Adrenal gland (tissue), 12 donors: ENCODE data around the gene P2RY8. TPM values are rescaled to one million over a fixed set of nuclear protein-coding genes. Genes with fewer than 3 reads are reported as not detected.

ENCODE experiments used
- DNase-seq, 7 donors: peaks; one replicate each; pipeline ENCODE4 v3.0.0-alpha.2; 2019 to 2020
- H3K27ac ChIP-seq, 5 donors: fragments of 200-600 bp; sonication (generic) in 4 of 5; 1 replicate in 3 of 5; 2 replicates in 2 of 5; pipeline versions ENCODE4 v1.5.1 to v1.8.0; 2016 to 2020; ENCODE audit warnings: mild to moderate bottlenecking in 1 of 5
- H3K27me3 ChIP-seq: fragments of 200-600 bp; 2 replicates; pipeline ENCODE4 v1.8.0; 2021
- H3K36me3 ChIP-seq, 2 donors: fragments of 200-600 bp; replicated peaks in 1 of 2; 1 replicate in 1 of 2; 2 replicates in 1 of 2; pipeline versions ENCODE4 v1.5.1 to v1.8.0; 2018 to 2022
- H3K4me1 ChIP-seq, 2 donors: fragments of 200-600 bp; replicated peaks in 1 of 2; 1 replicate in 1 of 2; 2 replicates in 1 of 2; pipeline versions ENCODE4 v1.5.1 to v1.8.0; 2018 to 2021
- H3K4me3 ChIP-seq, 4 donors: fragments of 200-600 bp; sonication (generic) in 3 of 4; one replicate each; pipeline ENCODE4 v1.5.1; 2016 to 2018
- H3K9me3 ChIP-seq, 3 donors: fragments of 200-600 bp; sonication (generic) in 1 of 3; replicated peaks in 1 of 3; 1 replicate in 2 of 3; 2 replicates in 1 of 3; pipeline versions ENCODE4 v1.5.1 to v1.8.0; 2016 to 2021
- CTCF ChIP-seq, 6 experiments: fragments of 450-650 bp in 4 of 6; fragments of 200-600 bp in 2 of 6; sonication (generic) in 1 of 6; IDR thresholded peaks; 1 replicate in 5 of 6; 2 replicates in 1 of 6; pipeline versions ENCODE4 v1.5.1 to v1.8.0; 2016 to 2021; ENCODE audit warnings: antibody characterized with exemption in 6 of 6, mild to moderate bottlenecking in 2 of 6, moderate library complexity in 1 of 6
- POLR2A ChIP-seq, 2 donors: fragments of 450-650 bp; IDR thresholded peaks; one replicate each; pipeline ENCODE4 v1.6.1; 2017; ENCODE audit warnings: antibody characterized with exemption in 2 of 2, mild to moderate bottlenecking in 2 of 2, moderate library complexity in 1 of 2
- WGBS, 4 donors: extraction: QIAGEN DNeasy Blood & Tissue Kit in 2 of 4; methylation state at CpG; one replicate each; pipeline versions ENCODE4 v1.1.5 to v1.1.7; 2013 to 2017; 5-methylcytosine and 5-hydroxymethylcytosine counted together
- intact Hi-C, 2 donors: fragments of 100-400 bp; cut with DNase I; formaldehyde crosslinking; loops; one replicate each; pipeline versions ENCODE4 v1.14.1 to v1.15.0; 2022 to 2023
- polyA plus RNA-seq, 3 donors: library from polyadenylated mRNA; stranded (reverse); fragments of 200-250 nt in 2 of 3; fragments of 350-450 nt in 1 of 3; fragmentation: Illumina TruSeq in 1 of 3; extraction: RNeasy Lipid Tissue Mini Kit (QIAGEN cat#74804) in 1 of 3; gene quantifications; one replicate each; pipeline ENCODE4 v1.2.3, GENCODE V29; 2013 to 2014
- total RNA-seq, 9 donors: library from RNA; depleted of rRNA in 4 of 9; stranded (reverse); fragments of >200 nt in 4 of 9; fragments of 120-200 nt in 1 of 9; fragmentation: NEBNext Ultra II Directional in 1 of 9; extraction: Animal tissue kit (Norgen Biotek cat#: 25700) in 1 of 9; gene quantifications; one replicate each; pipeline versions ENCODE4 v1.1.0 to v1.2.4, GENCODE V29; 2013 to 2023
- donor health status: healthy with polysubstance abuse.
- donor health status: Bipolar disorder and iron deficiency.
- donor health status: DM: yes; HTN: yes; CAD: no.
- donor health status: DM: no; HTN: no; CAD: no.
- donor health status: DM: no; HTN: no; CAD: no.
- donor health status: DM: yes; HTN: yes; CAD: no.

Gene P2RY8
- total and polyA plus RNA-seq, 12 donors: 1.9 to 13.4 (median 6.0) TPM

DNA sequence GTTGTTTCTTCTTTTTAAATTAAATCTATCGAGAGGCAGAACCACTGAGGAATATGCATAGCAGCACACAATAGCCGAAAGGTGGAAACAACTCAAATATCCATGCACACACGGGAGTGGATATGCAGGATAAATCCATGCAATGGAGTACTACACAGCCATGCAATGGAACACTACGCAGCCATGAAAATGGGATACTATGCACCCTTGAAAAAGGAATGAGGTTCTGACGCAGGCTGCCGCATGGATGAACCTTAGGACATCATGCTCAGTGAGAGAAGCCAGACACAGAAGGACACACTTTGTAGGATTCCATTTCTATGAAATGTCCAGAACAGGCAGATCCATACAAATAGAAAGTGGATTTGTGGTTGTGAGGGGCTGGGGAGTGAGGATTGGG lies 18.4 kb upstream of the P2RY8 start:
- Histone ChIP-seq H3K4me1 (no peaks in the 10 kb centered on the region), H3K27me3 (no peaks in the 10 kb centered on the region), H3K4me3 (no peak overlapping the region), H3K27ac (peak overlapping the region in 1 of 5 donors; percentile 16), H3K36me3 (no peaks in the 10 kb centered on the region), H3K9me3 (no peaks in the 10 kb centered on the region)
- TF ChIP-seq POLR2A (IDR thresholded peaks at IDR 0.05): no peak
- no peak for TF ChIP-seq CTCF (IDR thresholded peaks at IDR 0.05)
- no peak for DNase-seq
- WGBS, 4 donors: 78 to 86% (median 84%) methylated on average over 6 of the region's 6 CpGs
- intact Hi-C loops: no loop called here

GRCh38 chrX:1554469-1555210 lies 17.7 kb upstream of the P2RY8 start:
- 68 to 75% (median 71%) methylated on average over 13 to 19 of the region's 19 CpGs for WGBS, 4 donors
- intact Hi-C loops: no loop called here
- H3K36me3 ChIP-seq: no peaks in the 10 kb centered on the region
- no peaks in the 10 kb centered on the region for H3K9me3 ChIP-seq
- H3K27me3 ChIP-seq: no peaks in the 10 kb centered on the region
- peak overlapping the region in 1 of 5 donors; percentile 16 for H3K27ac ChIP-seq
- no peak for TF ChIP-seq POLR2A (IDR thresholded peaks at IDR 0.05)
- no peak for TF ChIP-seq CTCF (IDR thresholded peaks at IDR 0.05)
- DNase-seq: peak in 1 of 7 donors; percentile 48
- no peaks in the 10 kb centered on the region for H3K4me1 ChIP-seq
- no peak overlapping the region for H3K4me3 ChIP-seq

GRCh38 chrX:1551959-1552546 lies 15.1 kb upstream of the P2RY8 start:
- Histone ChIP-seq H3K36me3 (no peaks in the 10 kb centered on the region), H3K4me3 (no peak overlapping the region), H3K4me1 (no peaks in the 10 kb centered on the region), H3K27ac (no peak overlapping the region), H3K9me3 (no peaks in the 10 kb centered on the region), H3K27me3 (no peaks in the 10 kb centered on the region)
- DNase-seq: no peak
- TF ChIP-seq CTCF (IDR thresholded peaks at IDR 0.05): no peak
- no peak for TF ChIP-seq POLR2A (IDR thresholded peaks at IDR 0.05)
- intact Hi-C loops: no loop called here
- 74 to 85% (median 81%) methylated on average over 3 of the region's 3 CpGs for WGBS, 4 donors

- Histone ChIP-seq H3K27ac (peak overlapping the region in 1 of 5 donors; percentile 69), H3K36me3 (no peaks in the 10 kb centered on the region), H3K9me3 (no peaks in the 10 kb centered on the region), H3K4me1 (no peaks in the 10 kb centered on the region), H3K27me3 (no peaks in the 10 kb centered on the region), H3K4me3 (no peak overlapping the region)
- 71 to 84% (median 76%) methylated on average over 11 to 18 of the region's 18 CpGs for WGBS, 4 donors
- TF ChIP-seq CTCF (IDR thresholded peaks at IDR 0.05): no peak
- TF ChIP-seq POLR2A (IDR thresholded peaks at IDR 0.05): no peak
- DNase-seq: peak in 5 of 7 donors; percentile 14 to 56 (median 22)
- intact Hi-C loops: no loop called here
Measured at GRCh38 chrX:1546691-1547251, 9.8 kb upstream of the P2RY8 start.
